Adipose tissue (tissue), 3 donors: ENCODE data around the gene DHX57. TPM values are rescaled to one million over a fixed set of nuclear protein-coding genes. Genes with fewer than 3 reads are reported as not detected.

ENCODE experiments used
- polyA plus RNA-seq, 3 donors: library from polyadenylated mRNA; stranded (reverse); fragments of 200-250 nt; gene quantifications; one replicate each; pipeline ENCODE4 v1.2.3, GENCODE V29; 2013
- donor health status: healthy with polysubstance abuse.
- donor health status: Bipolar disorder and iron deficiency.
- donor health status: healthy.

The DHX57 gene
- polyA plus RNA-seq, 3 donors, result 4.1 to 5.2 (median 4.7) TPM

Other genes with a start within 250 kb of the DHX57 start
- gene GALM, start 209.8 kb downstream of the DHX57 start, polyA plus RNA-seq, result 10 to 100 TPM in 1 of 3 donors, 1 to 10 TPM in 2; 6.7 to 11.0 (median 7.8) TPM
- gene SRSF7, start 124.6 kb downstream of the DHX57 start, polyA plus RNA-seq, result 100 to 1,000 TPM in 1 of 3 donors, 10 to 100 TPM in 2; 46.1 to 168 (median 98.6) TPM
- gene GEMIN6, start 97.7 kb downstream of the DHX57 start, polyA plus RNA-seq, result 1 to 10 TPM; 5.7 to 6.7 (median 5.8) TPM
- gene MORN2, start within 50 bp of the DHX57 start, polyA plus RNA-seq, result 10 to 100 TPM; 12.3 to 30.8 (median 14.6) TPM
- gene ARHGEF33, start 13.9 kb upstream of the DHX57 start, polyA plus RNA-seq, result 1 to 10 TPM in 1 of 3 donors, under 1 TPM in 2; 0.10 to 2.4 (median 0.14) TPM
- gene SOS1, start 245.1 kb upstream of the DHX57 start, polyA plus RNA-seq, result 10 to 100 TPM in 1 of 3 donors, 1 to 10 TPM in 2; 3.9 to 22.9 (median 9.2) TPM